Glutamatergic neuron (in vitro differentiated cells): ENCODE results near the gene HTRA1. TPM values are rescaled to one million over a fixed set of nuclear protein-coding genes. Genes with fewer than 3 reads are reported as not detected.

Experiments
- DNase-seq: peaks from one replicate; pipeline ENCODE4 v3.0.0; 2022
- H3K27ac Mint-ChIP-seq: one replicate; pipeline ENCODE4 v1.8.0; 2020; ENCODE audit warnings: mild to moderate bottlenecking, mixed read lengths, inconsistent platforms; ENCODE audit not compliant: unreplicated experiment
- H3K27me3 Mint-ChIP-seq: one replicate; pipeline ENCODE4 v1.8.0; 2020; ENCODE audit warnings: mild to moderate bottlenecking, moderate library complexity, mixed read lengths, inconsistent platforms; ENCODE audit not compliant: unreplicated experiment
- H3K36me3 Mint-ChIP-seq: one replicate; pipeline ENCODE4 v1.8.0; 2020; ENCODE audit warnings: mild to moderate bottlenecking, mixed read lengths, inconsistent platforms; ENCODE audit not compliant: unreplicated experiment
- H3K4me1 Mint-ChIP-seq: one replicate; pipeline ENCODE4 v1.8.0; 2020; ENCODE audit warnings: mild to moderate bottlenecking, low read depth, mixed read lengths, inconsistent platforms; ENCODE audit not compliant: unreplicated experiment
- H3K4me3 Mint-ChIP-seq: one replicate; pipeline ENCODE4 v1.8.0; 2020; ENCODE audit warnings: mild to moderate bottlenecking, mixed read lengths, inconsistent platforms; ENCODE audit not compliant: unreplicated experiment
- H3K9me3 Mint-ChIP-seq: one replicate; pipeline ENCODE4 v1.8.0; 2020; ENCODE audit warnings: mild to moderate bottlenecking, moderate library complexity, mixed read lengths, inconsistent platforms; ENCODE audit not compliant: unreplicated experiment
- CTCF ChIP-seq: fragments of 200-600 bp; sonication (generic); IDR thresholded peaks from one replicate; pipeline ENCODE4 v1.5.0; 2021; ENCODE audit not compliant: partially characterized antibody, unreplicated experiment
- total RNA-seq: library from RNA; stranded (reverse); fragmentation: NEBNext Ultra II Directional; extraction: Animal tissue kit (Norgen Biotek cat#: 25700); gene quantifications from one replicate; pipeline ENCODE4 v1.2.1, GENCODE V29; 2021; ENCODE audit not compliant: unreplicated experiment

HTRA1 gene
- total RNA-seq, 1 donor from 2014 or later = 1.4 TPM

GRCh38 chr10:122459561-122460273 is 1.6 kb upstream of the HTRA1 start:
- Mint-ChIP-seq H3K4me1 (peaks cover 11% of the 10 kb centered on the region), H3K9me3 (peaks cover 13% of the 10 kb centered on the region), H3K27me3 (peaks cover 25% of the 10 kb centered on the region), H3K36me3 (no peaks in the 10 kb centered on the region), H3K4me3 (no peak overlapping the region), H3K27ac (no peak overlapping the region)
- no peak for TF ChIP-seq CTCF
- no peak for DNase-seq

- peaks cover 25% of the 10 kb centered on the region for H3K27me3 Mint-ChIP-seq
Measured at GRCh38 chr10:122460891-122461293, 461 bp upstream of the HTRA1 start.

GRCh38 chr10:122461729-122462532 is 578 bp downstream of the HTRA1 start:
- no peak for DNase-seq
- H3K27me3 Mint-ChIP-seq = peaks cover 25% of the 10 kb centered on the region

More at GRCh38 chr10:122460891-122461293, 461 bp upstream of the HTRA1 start:
- TF ChIP-seq CTCF = no peak
- peaks cover 13% of the 10 kb centered on the region for H3K9me3 Mint-ChIP-seq
- DNase-seq = no peak
- no peak overlapping the region for H3K27ac Mint-ChIP-seq
- peak overlapping the region; percentile 77 for H3K4me3 Mint-ChIP-seq
- H3K36me3 Mint-ChIP-seq = no peaks in the 10 kb centered on the region
- peaks cover 5% of the 10 kb centered on the region for H3K4me1 Mint-ChIP-seq

GRCh38 chr10:122462533-122463465 is 1.4 kb downstream of the HTRA1 start:
- DNase-seq = no peak
- Mint-ChIP-seq H3K36me3 (no peaks in the 10 kb centered on the region), H3K27me3 (peaks cover 25% of the 10 kb centered on the region), H3K9me3 (peaks cover 13% of the 10 kb centered on the region), H3K4me3 (peak overlapping the region; percentile 64), H3K4me1 (peaks cover 5% of the 10 kb centered on the region), H3K27ac (no peak overlapping the region)
- no peak for TF ChIP-seq CTCF

More at GRCh38 chr10:122461729-122462532, 578 bp downstream of the HTRA1 start:
- peaks cover 13% of the 10 kb centered on the region for H3K9me3 Mint-ChIP-seq
- peaks cover 5% of the 10 kb centered on the region for H3K4me1 Mint-ChIP-seq
- no peaks in the 10 kb centered on the region for H3K36me3 Mint-ChIP-seq
- peak overlapping the region; percentile 64 for H3K4me3 Mint-ChIP-seq
- H3K27ac Mint-ChIP-seq = no peak overlapping the region
- TF ChIP-seq CTCF = no peak
